ENCODE results near the gene CDKAL1. TPM values are rescaled to one million over a fixed set of nuclear protein-coding genes. Genes with fewer than 3 reads are reported as not detected.

Gene CDKAL1
- total RNA-seq, 3 donors from 2014 or later: 13.0 to 27.2 (median 18.0) TPM

DNA sequence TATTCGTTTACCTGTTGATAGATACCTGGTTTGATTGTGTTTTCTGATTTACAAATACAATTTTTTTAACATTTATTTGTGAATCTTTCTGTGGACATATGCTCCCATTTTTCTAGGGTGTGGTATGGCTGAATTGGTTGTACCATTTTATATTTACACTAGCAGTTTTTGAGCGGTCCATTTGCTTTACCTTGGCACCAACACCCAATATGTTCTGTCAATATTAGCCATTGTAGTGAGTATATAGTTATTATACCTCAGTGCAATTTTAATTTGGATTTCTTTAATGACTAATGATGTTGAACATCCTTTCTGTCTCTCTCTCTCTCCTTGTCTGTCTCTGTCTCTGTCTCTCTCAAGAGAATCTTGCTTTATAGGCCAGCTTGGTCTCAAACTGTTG lies 278.5 kb downstream of the CDKAL1 start:
- no peaks in the 10 kb centered on the region for H3K9me3 ChIP-seq
- TF ChIP-seq POLR2AphosphoS5 (IDR thresholded peaks at IDR 0.05) (no peak), POLR2A (IDR thresholded peaks at IDR 0.05) (no peak), CTCF (IDR thresholded peaks at IDR 0.05) (no peak)

DNA sequence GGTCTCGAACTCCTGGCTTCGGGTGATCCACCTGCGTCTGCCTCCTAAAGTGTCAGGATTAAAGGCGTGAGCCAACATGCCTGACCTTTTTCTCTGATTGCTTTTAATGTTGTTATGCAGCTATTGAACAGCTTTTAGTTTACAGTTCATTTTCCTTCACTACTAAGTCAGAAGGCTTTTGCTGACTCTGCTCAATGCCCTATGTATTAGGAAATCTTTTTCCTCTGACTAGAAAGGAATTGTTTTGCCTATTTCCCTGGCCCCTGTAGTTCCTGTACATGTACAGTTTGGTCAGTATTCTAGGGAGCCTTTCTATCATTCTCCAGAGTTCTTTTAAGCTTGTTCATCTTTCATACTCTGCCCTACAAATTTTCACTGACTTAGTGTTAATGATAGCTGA lies 280.2 kb downstream of the CDKAL1 start:
- Histone ChIP-seq H3K36me3 (no peaks in the 10 kb centered on the region), H3K4me1 (no peaks in the 10 kb centered on the region), H3K27ac (no peak overlapping the region), H3K9me3 (no peaks in the 10 kb centered on the region), H3K27me3 (no peaks in the 10 kb centered on the region), H3K4me3 (no peak overlapping the region)
- intact Hi-C loops (cut with DNase I; ENCODE audit: low total_unique reads): no loop called here
- DNase-seq (ENCODE audit: low spot score in 2 of 2): no peak
- TF ChIP-seq CTCF (IDR thresholded peaks at IDR 0.05) (no peak), POLR2AphosphoS5 (IDR thresholded peaks at IDR 0.05) (no peak), POLR2A (IDR thresholded peaks at IDR 0.05) (no peak)

More for the DNA sequence above, 278.5 kb downstream of the CDKAL1 start:
- no peak for DNase-seq (ENCODE audit: low spot score in 2 of 2)
- Histone ChIP-seq H3K27me3 (no peaks in the 10 kb centered on the region), H3K27ac (no peak overlapping the region), H3K4me3 (no peak overlapping the region), H3K36me3 (no peaks in the 10 kb centered on the region), H3K4me1 (no peaks in the 10 kb centered on the region)
- intact Hi-C loops (cut with DNase I; ENCODE audit: low total_unique reads): no loop called here

DNA sequence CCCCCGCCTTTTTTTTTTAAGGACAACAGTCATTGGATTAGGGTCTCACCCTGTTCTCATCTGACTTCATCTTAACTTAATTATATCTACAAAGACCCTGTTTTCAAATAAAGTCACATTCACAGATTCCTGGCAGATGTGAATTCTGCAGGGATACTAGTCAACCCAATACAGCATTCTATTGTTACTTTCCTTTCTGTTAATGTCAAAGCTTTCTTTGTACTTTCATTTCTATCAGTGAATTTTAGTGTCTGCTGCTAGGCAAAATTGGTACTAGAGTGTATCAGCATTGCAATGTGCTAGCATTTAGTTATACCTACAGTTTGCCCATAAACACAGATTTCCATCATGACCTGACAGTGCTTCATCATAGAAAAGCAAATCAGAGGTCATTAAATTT lies 281.9 kb downstream of the CDKAL1 start:
- Histone ChIP-seq H3K36me3 (no peaks in the 10 kb centered on the region), H3K4me3 (no peak overlapping the region), H3K4me1 (no peaks in the 10 kb centered on the region), H3K27me3 (no peaks in the 10 kb centered on the region), H3K9me3 (no peaks in the 10 kb centered on the region), H3K27ac (no peak overlapping the region)
- intact Hi-C loops (cut with DNase I; ENCODE audit: low total_unique reads): no loop called here
- no peak for DNase-seq (ENCODE audit: low spot score in 2 of 2)
- no peak for TF ChIP-seq POLR2A (IDR thresholded peaks at IDR 0.05)
- TF ChIP-seq POLR2AphosphoS5 (IDR thresholded peaks at IDR 0.05): no peak
- no peak for TF ChIP-seq CTCF (IDR thresholded peaks at IDR 0.05)

- H3K4me1 ChIP-seq: no peaks in the 10 kb centered on the region
- H3K27me3 ChIP-seq: no peaks in the 10 kb centered on the region
- intact Hi-C loops (cut with DNase I; ENCODE audit: low total_unique reads): no loop called here
- no peak overlapping the region for H3K27ac ChIP-seq
- no peaks in the 10 kb centered on the region for H3K36me3 ChIP-seq
- TF ChIP-seq POLR2A (IDR thresholded peaks at IDR 0.05) (no peak), POLR2AphosphoS5 (IDR thresholded peaks at IDR 0.05) (no peak), CTCF (IDR thresholded peaks at IDR 0.05) (no peak)
- no peak for DNase-seq (ENCODE audit: low spot score in 2 of 2)
- H3K9me3 ChIP-seq: no peaks in the 10 kb centered on the region
- H3K4me3 ChIP-seq: no peak overlapping the region
Observed at GRCh38 chr6:20817806-20818320, 283.6 kb downstream of the CDKAL1 start.

GRCh38 chr6:20819774-20820400 lies 285.6 kb downstream of the CDKAL1 start:
- peaks cover 0 to 9% of the 10 kb centered on the region in 2 donors for H3K9me3 ChIP-seq
- H3K4me1 ChIP-seq: no peaks in the 10 kb centered on the region
- DNase-seq (ENCODE audit: low spot score in 2 of 2): no peak
- no peak overlapping the region for H3K4me3 ChIP-seq
- intact Hi-C loops (cut with DNase I; ENCODE audit: low total_unique reads): no loop called here
- no peak for TF ChIP-seq POLR2AphosphoS5 (IDR thresholded peaks at IDR 0.05)
- TF ChIP-seq POLR2A (IDR thresholded peaks at IDR 0.05): no peak
- no peak for TF ChIP-seq CTCF (IDR thresholded peaks at IDR 0.05)
- H3K36me3 ChIP-seq: no peaks in the 10 kb centered on the region
- H3K27ac ChIP-seq: no peak overlapping the region
- no peaks in the 10 kb centered on the region for H3K27me3 ChIP-seq
